MCF 10A (cell line): Measurements from ENCODE around the gene MKNK1. TPM values are rescaled to one million over a fixed set of nuclear protein-coding genes. Genes with fewer than 3 reads are reported as not detected.

Experiments
- BruUV-seq: library from RNA; stranded (reverse); fragments of 400-500 nt; replicated peaks from 2 replicates; lab custom pipeline; 2021; lab: Mats Ljungman, UMichigan
- CTCF ChIA-PET: fragments of 300-600 bp; sonication (Branson Sonifier 250); formaldehyde crosslinking; extraction: SDS; loops from one replicate; lab custom pipeline; 2021; ENCODE audit warnings: antibody characterized with exemption, inconsistent platforms; lab: Yijun Ruan, JAX
- POLR2A ChIA-PET: fragments of 300-600, 350-650 bp; sonication (Branson Sonifier 250); formaldehyde crosslinking; extraction: SDS; loops from one replicate; lab custom pipeline; 2020; ENCODE audit warnings: antibody characterized with exemption, inconsistent platforms; lab: Yijun Ruan, JAX
- DNase-seq: peaks from one replicate; pipeline ENCODE4 v3.0.0-alpha.2; 2018; ENCODE audit not compliant: unreplicated experiment
- H3K27ac Mint-ChIP-seq: one replicate; pipeline ENCODE4 v1.8.0; 2022; ENCODE audit warnings: mild to moderate bottlenecking, low read depth, mixed read lengths; ENCODE audit not compliant: unreplicated experiment
- H3K27me3 Mint-ChIP-seq: one replicate; pipeline ENCODE4 v1.8.0; 2022; ENCODE audit warnings: mixed read lengths; ENCODE audit not compliant: insufficient read depth, unreplicated experiment
- H3K36me3 Mint-ChIP-seq: one replicate; pipeline ENCODE4 v1.8.0; 2022; ENCODE audit warnings: mild to moderate bottlenecking, moderate library complexity, mixed read lengths; ENCODE audit not compliant: insufficient read depth, unreplicated experiment
- H3K4me1 Mint-ChIP-seq: one replicate; pipeline ENCODE4 v1.8.0; 2022; ENCODE audit warnings: mixed read lengths; ENCODE audit not compliant: insufficient read depth, unreplicated experiment
- H3K4me3 Mint-ChIP-seq: one replicate; pipeline ENCODE4 v1.8.0; 2022; ENCODE audit warnings: mild to moderate bottlenecking, moderate library complexity, mixed read lengths; ENCODE audit not compliant: unreplicated experiment
- H3K9me3 Mint-ChIP-seq: one replicate; pipeline ENCODE4 v1.8.0; 2022; ENCODE audit warnings: mixed read lengths; ENCODE audit not compliant: unreplicated experiment
- intact Hi-C: fragments of 100-400 bp; cut with micrococcal nuclease; formaldehyde crosslinking; loops from 2 replicates; pipeline ENCODE4 v1.14.1; 2022
- total RNA-seq: library from RNA; stranded (reverse); gene quantifications from 2 replicates; pipeline ENCODE4 v1.2.3, GENCODE V29; 2022
- TF ChIP-seq, protein P1 (sequence below): fragments of 200-600 bp; IDR thresholded peaks from one replicate; pipeline ENCODE4 v1.8.0; 2022; ENCODE audit warnings: antibody characterized with exemption, mild to moderate bottlenecking; ENCODE audit not compliant: unreplicated experiment

The MKNK1 gene
- total RNA-seq, 1 experiment from 2014 or later: 25.6 TPM

GRCh38 chr1:46555826-46556619, 48.0 kb downstream of the MKNK1 start:
- TF ChIP-seq, protein P1, sequence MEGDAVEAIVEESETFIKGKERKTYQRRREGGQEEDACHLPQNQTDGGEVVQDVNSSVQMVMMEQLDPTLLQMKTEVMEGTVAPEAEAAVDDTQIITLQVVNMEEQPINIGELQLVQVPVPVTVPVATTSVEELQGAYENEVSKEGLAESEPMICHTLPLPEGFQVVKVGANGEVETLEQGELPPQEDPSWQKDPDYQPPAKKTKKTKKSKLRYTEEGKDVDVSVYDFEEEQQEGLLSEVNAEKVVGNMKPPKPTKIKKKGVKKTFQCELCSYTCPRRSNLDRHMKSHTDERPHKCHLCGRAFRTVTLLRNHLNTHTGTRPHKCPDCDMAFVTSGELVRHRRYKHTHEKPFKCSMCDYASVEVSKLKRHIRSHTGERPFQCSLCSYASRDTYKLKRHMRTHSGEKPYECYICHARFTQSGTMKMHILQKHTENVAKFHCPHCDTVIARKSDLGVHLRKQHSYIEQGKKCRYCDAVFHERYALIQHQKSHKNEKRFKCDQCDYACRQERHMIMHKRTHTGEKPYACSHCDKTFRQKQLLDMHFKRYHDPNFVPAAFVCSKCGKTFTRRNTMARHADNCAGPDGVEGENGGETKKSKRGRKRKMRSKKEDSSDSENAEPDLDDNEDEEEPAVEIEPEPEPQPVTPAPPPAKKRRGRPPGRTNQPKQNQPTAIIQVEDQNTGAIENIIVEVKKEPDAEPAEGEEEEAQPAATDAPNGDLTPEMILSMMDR: no peak
- Mint-ChIP-seq H3K4me1 (no peaks in the 10 kb centered on the region), H3K36me3 (no peaks in the 10 kb centered on the region), H3K27me3 (peaks cover 14% of the 10 kb centered on the region), H3K4me3 (no peak overlapping the region), H3K27ac (no peak overlapping the region), H3K9me3 (no peaks in the 10 kb centered on the region)
- DNase-seq: no peak
- BruUV-seq: no TSS peak
- intact Hi-C loops: loop anchor here (2.0 kb wide), 1 partner anchor 163 kb away; the partner anchor contains the start of gene EFCAB14
- POLR2A ChIA-PET: no interaction called here
- CTCF ChIA-PET: interaction anchor here (0.6 to 1.0 kb wide), 5 partner anchors 9 to 97 kb away, joined by 3 to 4 read pairs (median 3); no protein-coding TSS in a partner anchor

DNA sequence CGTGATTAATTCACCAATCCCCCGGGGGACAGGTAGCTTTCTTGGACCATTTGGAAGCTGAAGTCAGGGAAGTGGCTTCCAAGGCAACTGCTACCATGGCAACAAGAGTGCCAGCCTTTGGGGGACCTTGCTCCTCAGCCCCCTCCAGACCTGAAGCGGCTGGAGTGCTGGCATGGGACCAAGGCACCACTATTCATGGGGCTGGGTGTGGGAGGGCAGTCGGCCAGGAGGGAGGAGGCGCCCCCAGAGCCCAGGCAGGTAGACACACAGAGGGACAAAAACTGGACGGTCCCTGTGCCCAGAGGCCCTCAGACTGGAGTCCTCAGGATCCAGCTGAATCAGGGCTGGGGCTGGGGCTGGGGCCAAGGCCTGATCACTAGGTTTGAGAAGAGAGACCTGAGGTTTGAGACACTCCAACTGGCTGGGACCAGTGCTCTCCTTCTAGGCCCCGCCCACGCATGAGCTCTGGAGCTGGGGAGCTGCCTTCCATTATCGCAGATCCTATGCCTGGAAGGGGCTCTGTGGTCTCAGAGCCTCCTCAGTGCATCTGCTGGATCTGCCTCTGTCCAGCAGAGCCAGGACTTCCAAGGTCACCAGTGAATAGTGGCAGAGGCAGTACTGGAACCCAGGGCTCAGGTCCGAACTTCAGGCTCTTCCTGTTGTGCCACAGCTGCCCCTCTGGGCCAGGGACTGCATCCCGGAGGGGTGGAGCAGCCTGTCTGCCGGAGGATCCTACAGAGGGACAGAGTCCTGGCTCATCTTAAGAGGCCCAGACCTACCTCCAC, 49.3 kb downstream of the MKNK1 start:
- intact Hi-C loops: no loop called here
- Mint-ChIP-seq H3K36me3 (no peaks in the 10 kb centered on the region), H3K4me3 (no peak overlapping the region), H3K27ac (no peak overlapping the region), H3K27me3 (peaks cover 14% of the 10 kb centered on the region), H3K4me1 (no peaks in the 10 kb centered on the region), H3K9me3 (no peaks in the 10 kb centered on the region)
- CTCF ChIA-PET: interaction anchor here (0.7 kb wide), 1 partner anchor 25 kb away, joined by 3 read pairs; no protein-coding TSS in a partner anchor
- DNase-seq: no peak
- TF ChIP-seq, protein P1: no peak
- BruUV-seq: no TSS peak
- POLR2A ChIA-PET: no interaction called here

DNA sequence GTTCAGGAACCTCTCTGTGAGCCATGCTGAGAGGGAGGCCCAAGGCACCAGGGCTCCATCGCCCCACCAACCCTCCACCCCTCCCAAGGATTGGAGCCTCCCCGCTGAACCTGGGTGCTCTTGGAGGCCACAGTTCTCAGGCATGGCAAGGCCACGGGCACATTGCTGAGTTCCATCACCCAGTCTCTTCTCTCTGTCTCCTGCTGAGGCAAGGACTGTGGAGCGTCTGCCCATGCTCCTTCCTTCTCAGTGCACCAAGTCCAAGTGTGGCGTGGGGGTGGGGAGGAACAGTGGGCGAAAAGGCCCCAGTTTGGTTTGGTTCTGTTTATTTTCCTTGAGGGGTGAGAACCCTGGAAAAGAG, 49.9 kb downstream of the MKNK1 start:
- no peak overlapping the region for H3K4me3 Mint-ChIP-seq
- intact Hi-C loops: no loop called here
- DNase-seq: no peak
- H3K36me3 Mint-ChIP-seq: no peaks in the 10 kb centered on the region
- TF ChIP-seq, protein P1: no peak
- ChIA-PET POLR2A (no interaction called here), CTCF (no interaction called here)
- no peaks in the 10 kb centered on the region for H3K4me1 Mint-ChIP-seq
- H3K27ac Mint-ChIP-seq: no peak overlapping the region
- no peaks in the 10 kb centered on the region for H3K9me3 Mint-ChIP-seq
- H3K27me3 Mint-ChIP-seq: peaks cover 14% of the 10 kb centered on the region
- no TSS peak for BruUV-seq

GRCh38 chr1:46553506-46553905, 50.6 kb downstream of the MKNK1 start:
- no peak overlapping the region for H3K27ac Mint-ChIP-seq
- POLR2A ChIA-PET: no interaction called here
- intact Hi-C loops: no loop called here
- CTCF ChIA-PET: interaction anchor here (1.2 kb wide), 1 partner anchor 77 kb away, joined by 5 read pairs; no protein-coding TSS in a partner anchor
- H3K36me3 Mint-ChIP-seq: no peaks in the 10 kb centered on the region
- H3K4me1 Mint-ChIP-seq: no peaks in the 10 kb centered on the region
- DNase-seq: no peak
- BruUV-seq: no TSS peak
- peaks cover 14% of the 10 kb centered on the region for H3K27me3 Mint-ChIP-seq
- TF ChIP-seq, protein P1: no peak
- H3K4me3 Mint-ChIP-seq: no peak overlapping the region
- no peaks in the 10 kb centered on the region for H3K9me3 Mint-ChIP-seq
